ENCODE data around the gene IL19.

Gene IL19

GRCh38 chr1:206766251-206766856 is 4.2 kb upstream of the IL19 start:
- H3K4me2 ChIP-seq (ENCODE audit: low read depth, low read length, poor library complexity, severe bottlenecking) = peak overlapping the region; percentile 66
- H3K9ac ChIP-seq (ENCODE audit: low read depth, low read length, poor library complexity, severe bottlenecking) = peak overlapping the region; percentile 39
- no peak overlapping the region for H2AFZ ChIP-seq (ENCODE audit: low read length)

GRCh38 chr1:206768472-206769303 is 1.9 kb upstream of the IL19 start:
- Histone ChIP-seq H3K9ac (ENCODE audit: low read depth, low read length, poor library complexity, severe bottlenecking) (peak overlapping the region; percentile 25), H3K9me3 (ENCODE audit: insufficient read depth, low read depth, low read length) (no peaks in the 10 kb centered on the region), H3K4me3 (ENCODE audit: low read length, poor library complexity, severe bottlenecking) (no peak overlapping the region), H3K79me2 (ENCODE audit: insufficient read depth, low read length) (no peaks in the 10 kb centered on the region), H3K4me1 (ENCODE audit: insufficient read depth, low read length, poor library complexity, severe bottlenecking) (peaks cover 82% of the 10 kb centered on the region), H2AFZ (ENCODE audit: low read length) (0 out of 2 replicates have a peak overlapping the region, but pooled peaks have one; percentile 0), H3K36me3 (ENCODE audit: insufficient read depth, low read length) (no peaks in the 10 kb centered on the region), H3K4me2 (ENCODE audit: low read depth, low read length, poor library complexity, severe bottlenecking) (peak overlapping the region; percentile 45), H3K27me3 (ENCODE audit: insufficient read depth, low read length, poor library complexity, severe bottlenecking) (no peaks in the 10 kb centered on the region), H3K9me2 (replicated peaks; ENCODE audit: low read depth, low read length) (no peaks in the 10 kb centered on the region), H3F3A (ENCODE audit: low read depth) (peaks cover 4% of the 10 kb centered on the region; the same call in 1 of the 2 replicates), H4K20me1 (ENCODE audit: insufficient read depth, low read length, poor library complexity, severe bottlenecking) (no peaks in the 10 kb centered on the region)
- no peak for TF ChIP-seq CTCF (conservative IDR thresholded peaks at IDR 0.05; ENCODE audit: low read length)
- no peak for TF ChIP-seq EZH2phosphoT487 (IDR thresholded peaks at IDR 0.05; ENCODE audit: borderline replicate concordance)

More at GRCh38 chr1:206766251-206766856, 4.2 kb upstream of the IL19 start:
- no peaks in the 10 kb centered on the region for H3K36me3 ChIP-seq (ENCODE audit: insufficient read depth, low read length)
- H4K20me1 ChIP-seq (ENCODE audit: insufficient read depth, low read length, poor library complexity, severe bottlenecking) = no peaks in the 10 kb centered on the region
- no peaks in the 10 kb centered on the region for H3K9me2 ChIP-seq (replicated peaks; ENCODE audit: low read depth, low read length)
- no peaks in the 10 kb centered on the region for H3K27me3 ChIP-seq (ENCODE audit: insufficient read depth, low read length, poor library complexity, severe bottlenecking)
- H3F3A ChIP-seq (ENCODE audit: low read depth) = peaks cover 4% of the 10 kb centered on the region; the same call in 1 of the 2 replicates
- no peaks in the 10 kb centered on the region for H3K79me2 ChIP-seq (ENCODE audit: insufficient read depth, low read length)
- no peaks in the 10 kb centered on the region for H3K9me3 ChIP-seq (ENCODE audit: insufficient read depth, low read depth, low read length)
- H3K4me1 ChIP-seq (ENCODE audit: insufficient read depth, low read length, poor library complexity, severe bottlenecking) = peaks cover 60% of the 10 kb centered on the region
- peak overlapping the region; percentile 20 for H3K4me3 ChIP-seq (ENCODE audit: low read length, poor library complexity, severe bottlenecking)
- TF ChIP-seq CTCF (conservative IDR thresholded peaks at IDR 0.05; ENCODE audit: low read length) (no peak), EZH2phosphoT487 (IDR thresholded peaks at IDR 0.05; ENCODE audit: borderline replicate concordance) (no peak)

GRCh38 chr1:206769304-206769731 is 1.3 kb upstream of the IL19 start:
- Histone ChIP-seq H4K20me1 (ENCODE audit: insufficient read depth, low read length, poor library complexity, severe bottlenecking) (no peaks in the 10 kb centered on the region), H2AFZ (ENCODE audit: low read length) (0 out of 2 replicates have a peak overlapping the region, but pooled peaks have one; percentile 0), H3K79me2 (ENCODE audit: insufficient read depth, low read length) (no peaks in the 10 kb centered on the region), H3K36me3 (ENCODE audit: insufficient read depth, low read length) (no peaks in the 10 kb centered on the region), H3K9me2 (replicated peaks; ENCODE audit: low read depth, low read length) (no peaks in the 10 kb centered on the region), H3K4me2 (ENCODE audit: low read depth, low read length, poor library complexity, severe bottlenecking) (peak overlapping the region; percentile 45), H3K9me3 (ENCODE audit: insufficient read depth, low read depth, low read length) (no peaks in the 10 kb centered on the region), H3K4me1 (ENCODE audit: insufficient read depth, low read length, poor library complexity, severe bottlenecking) (peaks cover 88% of the 10 kb centered on the region), H3K27me3 (ENCODE audit: insufficient read depth, low read length, poor library complexity, severe bottlenecking) (no peaks in the 10 kb centered on the region), H3F3A (ENCODE audit: low read depth) (peaks cover 4% of the 10 kb centered on the region; the same call in 1 of the 2 replicates), H3K9ac (ENCODE audit: low read depth, low read length, poor library complexity, severe bottlenecking) (peak overlapping the region; percentile 46), H3K4me3 (ENCODE audit: low read length, poor library complexity, severe bottlenecking) (no peak overlapping the region)
- TF ChIP-seq CTCF (conservative IDR thresholded peaks at IDR 0.05; ENCODE audit: low read length) = no peak
- TF ChIP-seq EZH2phosphoT487 (IDR thresholded peaks at IDR 0.05; ENCODE audit: borderline replicate concordance) = no peak

All from Loucy (cell line).